Superior temporal gyrus (tissue), 1 donor: ENCODE data around the gene C3orf70.

Experiments
- DNase-seq: peaks from one replicate; pipeline ENCODE4 v3.0.0-alpha.2; 2016; ENCODE audit errors: extremely low spot score

C3orf70 gene

DNA sequence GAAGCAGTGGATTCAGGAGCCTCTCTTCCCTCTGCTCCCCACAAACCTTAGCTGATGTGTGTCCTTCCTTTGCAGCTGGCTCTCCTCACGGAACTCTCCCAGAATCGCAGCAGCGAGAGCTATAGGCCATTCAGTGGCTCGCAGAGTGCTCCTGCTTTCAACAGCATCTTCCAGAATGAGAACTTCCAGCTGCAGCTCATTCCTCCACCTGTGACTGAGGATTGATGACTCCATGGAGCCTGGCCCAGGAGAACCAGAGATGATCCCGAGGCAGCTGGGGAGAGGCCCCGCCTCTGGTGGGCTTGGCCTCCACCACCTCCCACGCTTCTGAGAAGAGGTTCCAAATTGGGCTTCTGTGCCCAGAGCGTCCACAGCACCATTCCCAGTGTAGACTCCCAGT is 101.1 kb downstream of the C3orf70 start:
- DNase-seq = no peak

DNA sequence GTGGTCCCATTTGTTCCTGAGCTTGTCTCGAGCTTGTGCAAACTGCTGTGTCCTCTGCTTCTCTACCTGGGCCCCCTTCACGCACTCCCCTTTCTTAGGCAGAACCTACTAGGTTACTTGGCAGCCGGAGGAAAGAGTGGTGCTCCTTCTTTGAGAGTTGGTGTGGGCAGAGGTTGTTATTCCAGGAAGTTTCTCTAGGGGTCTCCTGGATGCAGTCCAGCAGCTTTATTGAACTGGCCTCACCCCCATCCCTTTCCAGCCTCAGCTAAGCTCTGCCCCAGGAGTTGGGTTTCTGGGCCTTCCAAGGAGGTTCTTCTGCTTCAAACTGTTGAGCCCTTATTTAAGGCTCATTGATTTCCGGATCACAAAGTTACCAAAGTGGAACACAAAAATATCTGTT is 103.2 kb downstream of the C3orf70 start:
- no peak for DNase-seq

- no peak for DNase-seq
These were observed 106.3 kb downstream of the C3orf70 start for GRCh38 chr3:185046603-185047002.

DNA sequence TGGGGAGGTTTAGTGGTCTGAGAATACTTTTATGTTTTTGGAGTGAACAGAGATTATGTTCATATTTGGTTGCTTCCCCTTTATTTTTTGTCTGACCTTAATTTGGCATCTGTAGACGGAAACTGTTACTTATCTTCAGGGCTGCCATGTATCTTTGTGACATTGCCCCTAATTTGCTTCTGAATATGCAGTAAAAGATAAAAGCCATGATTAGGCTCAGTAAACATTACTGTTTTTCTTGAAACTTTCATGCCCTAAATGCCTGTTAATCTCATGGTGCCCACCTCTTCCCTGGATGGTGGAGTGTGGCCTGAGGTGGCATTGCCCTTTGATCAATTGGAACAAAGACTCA is 106.7 kb downstream of the C3orf70 start:
- no peak for DNase-seq

- no peak for DNase-seq
These were observed 110.4 kb downstream of the C3orf70 start for GRCh38 chr3:185042312-185043050.

DNA sequence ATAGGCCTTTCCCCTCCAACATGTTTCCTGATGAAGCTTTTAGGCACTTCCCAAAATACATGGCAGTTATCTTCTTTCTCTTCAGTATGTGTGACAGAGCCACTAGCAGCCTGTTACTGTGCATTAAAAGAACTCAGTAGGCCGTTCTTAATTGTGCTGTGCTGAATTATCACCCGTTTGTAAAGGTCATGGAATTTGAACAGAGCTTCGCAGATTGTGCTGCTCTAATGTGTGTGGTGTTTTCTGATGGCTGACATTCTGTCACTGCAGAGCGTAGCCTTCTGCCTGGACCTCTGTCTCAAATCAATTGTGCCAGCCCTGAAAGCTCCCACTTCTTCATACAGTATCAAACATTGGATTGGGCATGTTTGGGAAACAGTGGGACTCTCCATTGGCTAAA is 111.3 kb downstream of the C3orf70 start:
- DNase-seq = no peak

DNA sequence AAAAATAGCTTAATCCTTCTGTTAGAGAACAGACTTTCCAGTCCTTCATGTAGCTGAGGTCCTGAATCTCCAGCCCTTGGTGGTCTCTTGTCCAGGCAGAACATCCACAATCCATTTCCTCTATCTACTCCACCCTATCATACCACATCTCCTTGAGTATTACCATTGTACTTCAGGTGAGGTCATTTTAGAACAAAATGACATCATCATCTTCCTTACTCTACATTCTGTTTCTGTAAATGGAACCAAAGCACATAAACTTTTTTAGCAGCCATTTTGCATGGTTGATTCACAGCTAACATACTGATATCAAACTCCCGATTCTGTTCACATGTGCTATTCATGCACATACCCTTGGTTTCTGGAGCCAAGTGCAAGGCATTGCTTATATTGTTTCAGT is 112.4 kb downstream of the C3orf70 start:
- DNase-seq = no peak

- DNase-seq = no peak
These were observed 115.1 kb downstream of the C3orf70 start for GRCh38 chr3:185037801-185038200.

DNA sequence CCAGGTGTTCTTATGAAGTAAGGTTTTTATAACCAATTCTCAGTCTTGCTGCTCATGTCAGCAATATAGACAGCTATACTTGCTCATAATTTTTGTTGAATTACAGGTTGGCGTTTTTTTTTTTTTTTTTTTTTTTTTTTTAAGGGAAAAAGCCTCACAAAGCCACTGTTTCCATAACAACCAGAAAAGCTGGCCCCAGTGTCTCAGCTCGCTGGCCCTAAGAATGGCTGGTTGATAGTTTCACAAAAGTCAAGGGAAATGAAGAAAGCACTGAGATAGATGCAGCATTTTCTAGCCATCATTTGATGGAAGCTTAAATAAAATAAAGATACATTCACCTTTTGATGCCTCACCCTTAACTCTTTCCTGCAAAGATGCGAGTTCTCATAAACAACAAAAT is 121.9 kb downstream of the C3orf70 start:
- DNase-seq = no peak

GRCh38 chr3:185030399-185030798 is 122.5 kb downstream of the C3orf70 start:
- DNase-seq = no peak

GRCh38 chr3:185029086-185029485 is 123.8 kb downstream of the C3orf70 start:
- no peak for DNase-seq

DNA sequence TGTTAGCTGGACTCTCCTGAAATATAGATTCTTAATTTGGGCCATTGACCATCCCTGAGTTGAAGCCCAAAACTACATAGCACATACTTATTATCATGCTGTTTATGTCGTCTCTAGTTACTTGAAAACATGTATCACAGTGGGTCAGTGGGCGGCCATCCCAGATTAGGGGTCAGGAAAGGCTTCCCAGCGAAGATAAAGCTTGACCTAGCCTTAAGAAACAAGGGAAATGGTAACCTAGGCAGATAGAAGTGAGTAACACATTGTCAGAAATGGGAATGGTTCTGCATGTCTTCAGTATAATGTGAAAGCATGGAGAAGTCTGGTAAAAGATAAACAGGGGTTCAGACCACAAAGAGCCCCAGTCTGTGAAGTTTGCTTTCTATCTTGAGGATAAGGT is 124.7 kb downstream of the C3orf70 start:
- DNase-seq = no peak
